ENCODE measurements around the gene SFPQ.
A peak's percentile ranks its signal among the peaks of the same experiment; 100 is the strongest.
"Not testable (repeated sequence)": the region's sequence is repeated elsewhere in the genome, so short reads cannot be mapped to it uniquely, and the experiment has no call there.

Gene SFPQ, protein sequence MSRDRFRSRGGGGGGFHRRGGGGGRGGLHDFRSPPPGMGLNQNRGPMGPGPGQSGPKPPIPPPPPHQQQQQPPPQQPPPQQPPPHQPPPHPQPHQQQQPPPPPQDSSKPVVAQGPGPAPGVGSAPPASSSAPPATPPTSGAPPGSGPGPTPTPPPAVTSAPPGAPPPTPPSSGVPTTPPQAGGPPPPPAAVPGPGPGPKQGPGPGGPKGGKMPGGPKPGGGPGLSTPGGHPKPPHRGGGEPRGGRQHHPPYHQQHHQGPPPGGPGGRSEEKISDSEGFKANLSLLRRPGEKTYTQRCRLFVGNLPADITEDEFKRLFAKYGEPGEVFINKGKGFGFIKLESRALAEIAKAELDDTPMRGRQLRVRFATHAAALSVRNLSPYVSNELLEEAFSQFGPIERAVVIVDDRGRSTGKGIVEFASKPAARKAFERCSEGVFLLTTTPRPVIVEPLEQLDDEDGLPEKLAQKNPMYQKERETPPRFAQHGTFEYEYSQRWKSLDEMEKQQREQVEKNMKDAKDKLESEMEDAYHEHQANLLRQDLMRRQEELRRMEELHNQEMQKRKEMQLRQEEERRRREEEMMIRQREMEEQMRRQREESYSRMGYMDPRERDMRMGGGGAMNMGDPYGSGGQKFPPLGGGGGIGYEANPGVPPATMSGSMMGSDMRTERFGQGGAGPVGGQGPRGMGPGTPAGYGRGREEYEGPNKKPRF

GRCh38 chr1:35192853-35193664 lies at the start of gene SFPQ:
Gene SFPQ (minus strand): TSS chr1:35193145. CDS start chr1:35193049, 96 bp downstream.
- DNase-seq (ENCODE audit: low spot score) = peak; percentile 100

GRCh38 chr1:35236772-35237171 lies 43.8 kb upstream of the SFPQ start:
- DNase-seq (ENCODE audit: low spot score) = not testable (repeated sequence)

GRCh38 chr1:35231287-35231686 lies 38.3 kb upstream of the SFPQ start:
- no peak for DNase-seq (ENCODE audit: low spot score)

DNA sequence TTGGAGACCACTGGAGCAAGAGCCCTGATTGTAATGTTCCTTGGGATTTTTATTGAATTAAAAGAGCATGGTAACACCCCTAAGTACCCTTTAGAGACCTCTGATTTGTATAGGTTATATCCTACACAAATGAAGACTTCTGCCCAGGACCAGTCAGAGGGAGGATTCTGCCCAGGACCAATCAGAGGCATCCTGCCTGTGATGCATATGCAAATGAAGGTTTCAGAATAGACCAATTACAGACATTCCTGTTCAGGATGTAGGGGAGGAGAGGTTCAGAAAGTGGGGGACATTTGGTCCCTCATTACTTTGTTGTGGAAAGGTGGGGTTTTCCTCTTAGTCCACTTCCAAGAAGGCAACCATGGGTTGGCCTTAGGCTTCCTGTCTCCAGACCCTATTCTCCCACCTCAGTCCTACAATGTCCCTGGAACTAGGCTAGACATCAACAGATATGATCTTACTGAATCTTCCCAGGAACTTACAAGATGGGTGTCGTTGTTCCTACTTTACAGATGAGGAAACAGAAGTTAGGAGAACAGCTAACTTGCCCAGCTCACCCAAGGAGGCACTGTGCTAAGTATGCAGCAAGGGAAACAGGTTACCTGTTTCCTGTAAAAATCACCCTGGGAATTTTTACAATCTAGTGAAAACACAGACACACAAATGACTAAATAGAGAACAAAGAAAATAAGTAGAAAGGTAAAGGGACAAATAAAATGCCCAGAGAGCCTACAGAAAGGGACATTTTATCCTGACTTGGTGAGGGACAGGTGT lies 36.8 kb upstream of the SFPQ start:
- no peak for DNase-seq (ENCODE audit: low spot score)

- DNase-seq (ENCODE audit: low spot score) = no peak
These were observed 33.6 kb upstream of the SFPQ start for GRCh38 chr1:35226546-35226945.

GRCh38 chr1:35223084-35223630 lies 30.2 kb upstream of the SFPQ start:
- DNase-seq (ENCODE audit: low spot score) = no peak

DNA sequence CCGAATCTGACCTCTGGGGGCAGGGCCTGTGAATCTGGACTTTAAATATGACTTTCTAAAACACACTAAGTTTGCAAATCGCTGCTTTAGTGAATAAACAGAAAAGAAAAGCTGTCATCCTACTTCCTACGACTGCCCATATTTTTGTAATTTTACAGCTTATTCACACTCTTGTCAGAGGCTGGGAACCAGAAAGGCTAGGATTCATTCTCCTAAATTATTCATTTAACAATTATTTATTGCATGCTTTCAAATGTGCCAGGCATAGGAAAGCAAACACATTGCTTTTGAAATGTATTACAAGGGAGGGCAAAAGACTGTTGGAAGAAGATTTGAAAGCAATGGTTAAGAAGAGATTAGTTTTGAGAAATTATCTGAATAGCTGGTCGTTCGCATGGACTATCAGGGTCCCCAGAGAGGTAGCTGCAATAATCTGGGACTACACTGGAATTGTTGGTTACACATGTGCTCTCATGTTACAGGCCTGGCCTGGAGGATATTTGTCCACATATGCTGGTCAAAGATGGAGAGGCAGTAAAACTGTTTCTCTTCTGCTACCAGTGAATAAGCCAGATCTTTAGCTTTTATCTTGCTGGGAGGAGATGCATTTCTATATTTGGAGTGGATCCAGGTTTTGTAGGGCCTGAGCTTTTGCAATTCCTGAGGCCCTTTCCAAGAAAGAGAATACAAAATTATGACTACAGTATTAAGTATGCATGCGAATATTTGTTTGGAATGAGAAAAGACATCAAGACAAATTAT lies 29.6 kb upstream of the SFPQ start:
- DNase-seq (ENCODE audit: low spot score) = no peak

DNA sequence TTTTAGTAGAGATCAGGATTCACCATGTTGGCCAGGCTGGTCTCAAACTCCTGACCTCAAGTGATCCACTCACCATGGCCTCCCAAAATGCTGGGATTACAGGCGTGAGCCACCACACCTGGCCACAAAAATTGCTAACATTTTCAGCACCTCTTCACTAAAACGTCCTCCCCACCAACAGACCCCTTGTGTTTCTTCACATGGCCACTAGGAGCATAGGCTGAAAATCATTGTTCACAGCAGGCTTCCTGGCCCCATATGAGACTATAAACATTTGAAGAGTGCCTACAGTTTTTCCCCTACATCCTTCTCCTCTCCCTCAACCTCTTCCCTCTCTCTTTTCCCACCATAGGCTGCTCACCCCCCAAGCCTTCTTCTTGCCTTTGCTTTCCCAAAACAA lies 28.0 kb upstream of the SFPQ start:
- DNase-seq (ENCODE audit: low spot score) = no peak

- no peak for DNase-seq (ENCODE audit: low spot score)
These were observed 22.4 kb upstream of the SFPQ start for GRCh38 chr1:35215346-35215745.

DNA sequence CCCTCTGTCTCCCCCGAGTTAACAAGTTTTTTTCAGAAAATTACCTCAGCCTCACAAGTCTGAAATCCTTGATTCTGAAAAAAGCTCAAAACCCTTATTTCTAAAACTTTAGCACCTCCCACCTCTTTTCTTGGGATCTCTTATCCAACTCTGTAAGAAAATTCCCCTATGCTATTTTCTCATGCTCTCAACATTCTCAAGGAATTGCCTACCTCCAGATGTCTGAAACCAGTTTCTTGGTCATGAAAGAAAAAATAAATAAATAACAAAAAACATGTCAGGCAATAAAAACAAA lies 18.1 kb upstream of the SFPQ start:
- DNase-seq (ENCODE audit: low spot score) = no peak

GRCh38 chr1:35210321-35211119 lies 17.6 kb upstream of the SFPQ start:
- no peak for DNase-seq (ENCODE audit: low spot score)

DNA sequence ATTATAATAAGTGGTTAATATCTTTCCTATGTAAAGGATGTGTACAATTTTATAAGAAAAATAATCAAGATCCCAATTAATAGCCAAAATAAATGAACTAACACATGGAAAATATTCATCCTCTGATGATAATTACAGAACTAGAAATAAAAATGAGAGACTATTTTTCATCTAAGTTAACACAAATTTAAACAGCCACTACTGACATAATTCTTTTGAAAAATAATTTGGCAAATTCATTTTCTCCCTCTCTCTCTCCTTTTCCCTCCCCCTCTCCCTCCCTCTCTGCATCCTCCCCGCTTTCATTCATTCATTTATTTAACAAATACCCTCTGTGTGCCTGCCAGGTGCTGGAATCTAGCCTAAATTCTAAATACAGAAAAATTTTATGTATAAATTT lies 10.3 kb upstream of the SFPQ start:
- DNase-seq (ENCODE audit: low spot score) = no peak

DNA sequence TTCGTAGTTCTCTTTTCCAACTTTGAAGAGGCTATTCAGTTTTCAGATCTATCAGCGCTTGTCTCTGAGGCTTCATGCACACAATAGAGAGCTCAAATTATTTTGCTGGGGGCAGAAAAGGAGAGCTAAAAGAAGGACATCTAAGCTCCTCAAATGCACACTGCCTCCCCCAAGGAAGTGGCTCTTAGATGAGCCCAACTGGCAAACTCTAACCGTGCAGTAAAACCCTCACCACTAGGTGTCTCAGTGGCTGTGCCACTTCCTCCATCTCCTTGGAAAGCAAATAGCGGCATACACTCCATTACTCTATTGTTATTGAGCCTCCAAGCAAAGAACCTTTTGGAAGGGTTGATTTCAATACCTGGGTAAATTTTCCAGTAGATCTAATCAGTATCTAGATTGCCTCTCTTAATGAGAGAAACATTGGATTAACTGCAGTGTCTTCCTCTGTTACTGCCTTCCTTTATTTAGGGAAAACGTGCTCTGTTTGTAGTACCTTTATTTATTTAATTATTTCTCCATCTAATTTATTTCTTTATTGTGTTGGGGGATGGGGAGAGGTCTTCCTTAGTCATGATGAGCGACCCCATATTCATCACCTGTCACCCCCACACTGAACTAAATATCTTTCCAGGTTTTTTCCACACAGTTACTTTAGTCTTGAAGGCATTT lies 9.2 kb upstream of the SFPQ start:
- DNase-seq (ENCODE audit: low spot score) = peak; percentile 94

DNA sequence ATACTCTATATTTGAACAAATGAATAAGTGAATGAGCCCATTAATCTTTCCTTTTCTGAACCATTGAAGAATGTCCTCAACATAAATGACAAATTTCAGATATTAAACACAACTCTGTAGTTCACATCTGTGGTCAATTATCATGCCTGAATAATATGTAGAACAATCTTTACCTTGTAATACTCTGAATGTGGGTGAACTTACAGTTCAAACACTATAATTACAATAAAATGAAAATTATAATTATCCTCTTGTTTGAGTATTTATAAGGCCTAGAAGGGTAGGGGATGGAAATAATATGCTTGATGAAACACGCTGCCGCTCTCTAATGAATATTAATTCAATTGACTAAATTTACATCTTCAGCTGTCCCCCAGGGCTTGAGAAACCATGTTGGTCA lies 8.7 kb upstream of the SFPQ start:
- no peak for DNase-seq (ENCODE audit: low spot score)

DNA sequence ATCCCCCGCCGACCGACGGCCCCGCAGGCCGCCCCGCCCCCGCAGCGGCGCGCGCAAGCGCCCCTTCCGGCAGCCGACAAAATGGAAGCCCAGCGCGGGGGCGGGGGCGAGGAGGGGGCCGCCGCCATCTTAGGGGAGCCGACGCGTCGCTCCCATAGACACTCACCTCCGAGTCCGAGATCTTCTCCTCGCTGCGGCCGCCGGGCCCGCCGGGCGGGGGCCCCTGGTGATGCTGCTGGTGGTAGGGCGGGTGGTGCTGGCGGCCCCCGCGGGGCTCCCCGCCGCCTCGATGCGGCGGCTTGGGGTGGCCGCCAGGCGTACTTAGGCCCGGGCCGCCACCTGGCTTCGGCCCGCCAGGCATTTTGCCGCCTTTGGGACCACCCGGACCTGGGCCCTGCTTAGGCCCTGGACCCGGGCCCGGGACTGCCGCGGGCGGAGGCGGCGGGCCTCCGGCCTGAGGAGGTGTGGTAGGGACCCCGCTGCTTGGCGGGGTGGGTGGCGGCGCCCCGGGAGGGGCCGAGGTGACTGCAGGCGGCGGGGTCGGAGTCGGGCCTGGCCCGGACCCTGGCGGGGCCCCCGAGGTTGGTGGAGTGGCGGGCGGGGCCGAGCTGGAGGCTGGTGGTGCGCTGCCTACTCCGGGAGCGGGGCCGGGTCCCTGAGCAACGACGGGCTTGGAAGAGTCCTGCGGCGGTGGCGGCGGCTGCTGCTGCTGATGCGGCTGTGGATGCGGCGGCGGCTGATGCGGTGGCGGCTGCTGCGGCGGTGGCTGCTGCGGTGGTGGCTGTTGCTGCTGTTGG lies 691 bp downstream of the SFPQ start:
- peak; percentile 59 for DNase-seq (ENCODE audit: low spot score)

- peak; percentile 56 for DNase-seq (ENCODE audit: low spot score)
These were observed 1.4 kb downstream of the SFPQ start for GRCh38 chr1:35191429-35192055.

DNA sequence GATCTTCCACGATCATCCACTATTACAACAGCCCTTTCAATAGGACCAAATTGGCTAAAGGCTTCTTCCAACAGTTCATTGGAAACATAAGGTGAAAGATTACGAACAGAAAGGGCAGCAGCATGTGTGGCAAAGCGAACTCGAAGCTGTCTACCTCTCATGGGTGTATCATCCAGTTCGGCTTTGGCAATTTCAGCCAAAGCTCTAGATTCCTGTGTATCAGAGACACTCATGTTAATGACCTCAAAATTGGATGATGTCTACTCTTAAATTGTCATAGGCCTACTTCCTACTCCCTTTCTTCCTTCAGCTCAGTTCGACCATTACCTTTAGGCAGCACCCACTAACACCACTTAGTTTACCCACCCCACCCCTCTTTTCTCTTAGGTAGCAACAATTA lies 2.2 kb downstream of the SFPQ start:
- no peak for DNase-seq (ENCODE audit: low spot score)

Measured in pons (tissue), 1 donor.